LNCaP clone FGC (cell line): ENCODE results near the gene NCAPG2.
"Not testable (repeated sequence)": the region's sequence is repeated elsewhere in the genome, so short reads cannot be mapped to it uniquely, and the experiment has no call there.

ENCODE experiments used
- DNase-seq: peaks from one replicate; pipeline ENCODE4 v3.0.0-alpha.2; 2011; ENCODE audit warnings: low read depth
- H3K4me3 ChIP-seq: 2 replicates; pipeline ENCODE4 v1.5.1; 2011; ENCODE audit warnings: mild to moderate bottlenecking, low read depth, low read length, control low read depth
- TF ChIP-seq, protein P1 (sequence below): IDR thresholded peaks from 2 replicates; pipeline ENCODE4 v1.5.1; 2012; ENCODE audit warnings: mild to moderate bottlenecking; ENCODE audit not compliant: control insufficient read depth, insufficient read depth; ENCODE audit errors: extremely low read depth

The NCAPG2 gene

DNA sequence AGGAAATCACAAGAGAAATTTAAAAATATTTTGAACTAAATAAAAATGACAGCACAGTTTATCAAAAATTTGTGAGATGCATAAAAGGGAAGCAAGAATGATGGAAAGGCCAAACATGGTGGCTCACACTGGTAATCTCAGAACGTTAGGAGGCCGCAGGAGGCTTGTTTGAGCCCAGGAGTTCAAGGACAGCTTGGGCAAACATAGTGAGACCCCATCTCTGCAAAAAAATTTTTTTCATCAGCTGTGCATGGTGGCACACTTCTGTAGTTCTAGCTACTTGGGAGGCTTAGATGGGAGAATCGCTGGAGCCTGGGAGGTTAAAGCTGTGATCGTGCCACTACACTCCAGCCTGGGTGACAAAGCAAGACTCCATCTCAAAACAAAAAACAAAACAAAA, 62.5 kb downstream of the NCAPG2 start:
- TF ChIP-seq, protein P1, sequence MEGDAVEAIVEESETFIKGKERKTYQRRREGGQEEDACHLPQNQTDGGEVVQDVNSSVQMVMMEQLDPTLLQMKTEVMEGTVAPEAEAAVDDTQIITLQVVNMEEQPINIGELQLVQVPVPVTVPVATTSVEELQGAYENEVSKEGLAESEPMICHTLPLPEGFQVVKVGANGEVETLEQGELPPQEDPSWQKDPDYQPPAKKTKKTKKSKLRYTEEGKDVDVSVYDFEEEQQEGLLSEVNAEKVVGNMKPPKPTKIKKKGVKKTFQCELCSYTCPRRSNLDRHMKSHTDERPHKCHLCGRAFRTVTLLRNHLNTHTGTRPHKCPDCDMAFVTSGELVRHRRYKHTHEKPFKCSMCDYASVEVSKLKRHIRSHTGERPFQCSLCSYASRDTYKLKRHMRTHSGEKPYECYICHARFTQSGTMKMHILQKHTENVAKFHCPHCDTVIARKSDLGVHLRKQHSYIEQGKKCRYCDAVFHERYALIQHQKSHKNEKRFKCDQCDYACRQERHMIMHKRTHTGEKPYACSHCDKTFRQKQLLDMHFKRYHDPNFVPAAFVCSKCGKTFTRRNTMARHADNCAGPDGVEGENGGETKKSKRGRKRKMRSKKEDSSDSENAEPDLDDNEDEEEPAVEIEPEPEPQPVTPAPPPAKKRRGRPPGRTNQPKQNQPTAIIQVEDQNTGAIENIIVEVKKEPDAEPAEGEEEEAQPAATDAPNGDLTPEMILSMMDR = no peak
- H3K4me3 ChIP-seq = no peak overlapping the region
- DNase-seq = no peak

DNA sequence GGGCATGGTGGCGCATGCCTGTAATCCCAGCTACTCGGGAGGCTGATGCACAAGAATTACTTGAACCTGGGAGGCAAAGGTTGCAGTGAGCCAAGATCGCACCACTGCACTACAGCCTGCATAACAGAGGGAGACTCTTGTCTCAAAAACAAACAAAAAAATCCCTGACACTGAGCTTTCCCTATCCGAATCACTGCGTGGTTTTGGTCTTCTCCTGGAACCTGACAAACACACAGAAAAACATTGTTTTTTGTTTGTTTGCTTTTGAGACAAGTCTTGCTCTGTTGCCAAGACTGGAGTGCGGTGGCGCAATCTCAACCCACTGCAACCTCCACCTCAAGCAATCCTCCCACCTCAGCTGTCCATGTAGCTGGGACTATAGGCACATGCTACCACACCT, 66.6 kb downstream of the NCAPG2 start:
- no peak for DNase-seq
- no peak overlapping the region for H3K4me3 ChIP-seq
- TF ChIP-seq, protein P1 = no peak

DNA sequence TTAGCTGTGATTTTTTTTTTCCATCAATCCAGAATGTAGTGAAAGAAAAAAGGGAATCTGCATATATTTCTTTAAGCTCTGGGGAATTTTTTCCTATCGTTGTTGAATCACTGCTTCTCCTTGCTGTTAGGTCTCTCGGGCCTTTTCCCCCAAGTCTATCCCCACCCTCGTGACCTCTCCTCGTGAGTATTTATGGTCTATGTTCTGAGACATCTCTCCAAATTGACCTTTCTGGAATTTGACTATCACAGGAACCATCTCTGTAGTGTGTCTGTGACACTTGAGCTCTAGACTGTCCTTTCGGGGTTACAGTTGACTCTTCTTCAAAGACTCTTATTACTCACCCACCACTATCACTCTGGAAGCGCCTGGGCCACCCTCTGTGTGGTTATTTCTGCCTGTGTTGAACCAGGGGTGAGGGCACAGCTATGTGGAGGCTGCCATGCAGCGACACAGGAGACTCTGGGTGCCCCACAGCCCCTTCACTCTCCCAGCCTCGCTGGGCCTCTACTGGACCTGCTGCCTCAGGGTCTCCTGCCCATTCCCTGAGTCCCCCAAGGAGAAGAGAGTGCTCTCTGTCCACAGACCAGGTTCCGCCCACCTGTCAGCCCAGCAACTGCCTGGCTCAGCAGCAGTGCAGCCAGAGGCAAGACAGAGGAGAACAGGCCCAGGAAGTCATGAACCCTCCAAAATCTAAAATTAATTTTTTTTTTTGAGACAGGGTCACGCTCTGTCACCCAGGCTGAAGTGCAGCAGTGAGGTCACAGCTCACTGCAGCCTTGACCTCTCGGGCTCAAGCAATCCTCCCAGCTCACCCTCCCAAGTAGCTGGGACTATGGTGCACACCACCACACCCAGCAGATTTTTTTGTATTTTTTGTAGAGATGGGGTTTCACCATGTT, 71.3 kb downstream of the NCAPG2 start:
- DNase-seq = no peak
- TF ChIP-seq, protein P1 = no peak
- H3K4me3 ChIP-seq = no peak overlapping the region

DNA sequence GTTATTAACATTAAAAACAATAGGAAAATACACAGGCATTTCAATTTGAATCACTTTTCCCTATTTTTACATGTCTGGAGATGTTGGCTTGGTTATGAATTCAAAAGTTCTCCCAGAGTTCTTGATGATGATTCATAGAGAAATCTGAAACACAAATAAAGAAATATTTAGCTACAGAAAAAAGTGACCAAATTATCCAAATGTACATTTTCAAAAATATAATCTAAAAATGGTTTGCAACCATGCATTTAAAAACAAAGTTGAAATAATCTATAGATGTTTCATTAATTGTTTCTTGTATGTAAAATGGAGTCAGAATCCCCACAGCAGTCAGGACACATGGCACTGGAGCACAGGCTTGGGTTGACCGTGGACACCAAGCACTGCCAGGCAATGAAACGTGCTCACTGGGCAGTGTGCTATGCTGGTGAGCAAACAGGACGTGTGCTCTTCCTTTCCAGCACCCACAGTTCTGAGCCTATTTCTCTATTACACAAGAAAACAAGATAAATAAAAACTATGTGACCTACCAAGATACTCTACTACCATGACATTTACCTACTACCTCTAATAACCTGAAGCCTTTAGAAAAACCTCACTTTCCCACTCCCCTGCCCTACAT, 72.9 kb downstream of the NCAPG2 start:
- H3K4me3 ChIP-seq = no peak overlapping the region
- TF ChIP-seq, protein P1 = no peak
- no peak for DNase-seq

DNA sequence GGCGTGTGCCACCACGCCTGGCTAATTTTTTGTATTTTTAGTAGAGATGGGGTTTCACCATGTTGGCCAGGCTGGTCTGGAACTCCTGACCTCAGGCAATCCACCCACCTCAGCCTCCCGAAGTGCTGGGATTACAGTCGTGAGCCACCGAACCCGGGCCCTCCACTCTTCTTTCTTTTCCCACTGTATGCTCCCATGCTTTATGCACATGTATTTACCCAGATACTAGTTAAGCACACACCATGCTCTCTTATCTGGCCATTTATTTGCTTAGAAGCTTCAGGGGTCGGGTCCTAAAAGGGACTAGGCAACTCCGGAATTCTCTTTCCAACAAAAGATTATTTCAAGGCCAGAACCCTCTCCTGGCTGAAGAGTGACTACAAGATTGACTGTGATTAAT, 78.3 kb downstream of the NCAPG2 start:
- not testable (repeated sequence) for DNase-seq, H3K4me3 ChIP-seq

DNA sequence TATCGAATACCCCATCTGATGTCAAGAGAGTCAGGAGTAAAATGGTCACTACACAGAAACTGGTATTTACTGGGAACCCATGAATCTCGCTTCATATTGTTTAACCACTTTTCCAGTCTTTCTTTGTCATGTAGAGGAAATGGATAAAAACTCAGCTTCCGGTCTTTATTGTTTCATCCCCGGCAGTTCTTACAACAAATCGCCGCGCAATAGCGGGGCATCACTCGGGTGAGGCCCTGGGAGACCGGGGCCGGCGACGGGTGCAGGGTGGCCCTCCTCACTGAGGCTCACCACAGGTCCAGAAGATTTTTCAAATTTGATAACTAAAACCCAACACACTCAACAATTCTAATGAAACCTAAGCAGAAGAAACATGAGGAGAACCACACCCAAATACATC, 81.4 kb downstream of the NCAPG2 start:
- no peak overlapping the region for H3K4me3 ChIP-seq
- TF ChIP-seq, protein P1 = no peak
- no peak for DNase-seq

DNA sequence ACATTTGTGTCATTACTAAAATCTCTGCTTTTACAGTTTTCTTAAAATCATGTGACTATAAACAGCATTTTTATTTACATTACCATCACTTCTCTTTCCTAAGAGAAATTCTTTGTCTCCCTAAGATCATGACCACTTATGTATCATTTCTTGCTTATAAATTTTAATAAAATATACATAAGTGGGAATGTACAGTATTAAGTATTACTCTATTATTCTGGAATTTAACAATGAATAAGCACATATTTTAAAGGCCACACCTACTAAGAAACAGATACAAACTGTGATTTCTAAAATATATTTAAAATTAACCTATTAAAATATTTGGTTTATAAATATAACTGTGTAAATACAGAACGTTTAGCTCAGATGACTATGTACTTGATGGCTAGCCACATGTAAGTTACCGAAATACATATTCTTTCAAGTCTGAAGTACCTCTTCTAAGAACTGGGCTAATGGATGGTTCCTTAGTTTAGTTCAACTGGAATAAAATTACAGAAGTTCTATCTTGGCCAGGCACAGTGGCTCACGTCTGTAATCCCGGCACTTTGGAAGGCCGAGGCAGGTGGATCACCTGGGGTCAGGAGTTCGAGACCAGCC, 83.7 kb downstream of the NCAPG2 start:
- no peak overlapping the region for H3K4me3 ChIP-seq
- TF ChIP-seq, protein P1 = no peak
- DNase-seq = no peak
